DOHH2 (cell line): ENCODE measurements around the gene KIF13A.

Experiments
- H3F3A ChIP-seq: fragments of 200-600 bp; sonication (generic), shearing (Covaris generic); 2 replicates; pipeline ENCODE4 v1.6.0; 2016; ENCODE audit warnings: antibody characterized with exemption, mild to moderate bottlenecking; ENCODE audit not compliant: control insufficient read depth, insufficient read depth
- H3K27ac ChIP-seq: fragments of 200-600 bp; sonication (generic); 2 replicates; pipeline ENCODE4 v1.5.1; 2014; ENCODE audit warnings: low read depth, mild to moderate bottlenecking, low read length, moderate library complexity
- H3K27me3 ChIP-seq: fragments of 200-600 bp; sonication (generic); 2 replicates; pipeline ENCODE4 v1.6.1; 2014; ENCODE audit warnings: mild to moderate bottlenecking, low read length, mixed read lengths; ENCODE audit not compliant: control insufficient read depth
- H3K36me3 ChIP-seq: fragments of 200-600 bp; sonication (generic); 2 replicates; pipeline ENCODE4 v1.6.1; 2014; ENCODE audit warnings: mild to moderate bottlenecking, low read length, moderate library complexity, mixed read lengths; ENCODE audit not compliant: control insufficient read depth
- H3K4me1 ChIP-seq: fragments of 200-600 bp; sonication (generic); 2 replicates; pipeline ENCODE4 v1.6.1; 2014; ENCODE audit warnings: mild to moderate bottlenecking, low read length, mixed read lengths; ENCODE audit not compliant: control insufficient read depth
- H3K4me2 ChIP-seq: fragments of 200-600 bp; sonication (generic); 2 replicates; pipeline ENCODE4 v1.6.0; 2014; ENCODE audit warnings: mild to moderate bottlenecking, low read length, moderate library complexity
- H3K4me3 ChIP-seq: fragments of 200-600 bp; sonication (generic); 2 replicates; pipeline ENCODE4 v1.5.1; 2014; ENCODE audit warnings: mild to moderate bottlenecking, low read length, mixed read lengths
- H3K79me2 ChIP-seq: fragments of 200-600 bp; sonication (generic); 2 replicates; pipeline ENCODE4 v1.6.1; 2014; ENCODE audit warnings: mild to moderate bottlenecking, low read length, mixed read lengths; ENCODE audit not compliant: control insufficient read depth
- H3K9me2 ChIP-seq: fragments of 200-600 bp; sonication (generic); replicated peaks from 2 replicates; pipeline ENCODE4 v1.6.1; 2014; ENCODE audit warnings: mild to moderate bottlenecking, low read length, mixed read lengths; ENCODE audit not compliant: control insufficient read depth
- H3K9me3 ChIP-seq: fragments of 200-600 bp; sonication (generic); 2 replicates; pipeline ENCODE4 v1.6.1; 2014; ENCODE audit warnings: antibody characterized with exemption, low read length, mixed read lengths; ENCODE audit not compliant: control insufficient read depth, insufficient read depth
- H4K20me1 ChIP-seq: fragments of 200-600 bp; sonication (generic); 2 replicates; pipeline ENCODE4 v1.6.0; 2014; ENCODE audit warnings: low read depth, mild to moderate bottlenecking, antibody characterized with exemption, low read length, moderate library complexity; ENCODE audit not compliant: control insufficient read depth, insufficient read depth
- CTCF ChIP-seq: fragments of 200-600 bp; sonication (generic); IDR thresholded peaks from one replicate; pipeline ENCODE4 v1.5.1; 2014; ENCODE audit warnings: antibody characterized with exemption, mild to moderate bottlenecking, low read depth, low read length; ENCODE audit not compliant: poor library complexity, severe bottlenecking
- EZH2phosphoT487 ChIP-seq: fragments of 200-600 bp; sonication (generic); IDR thresholded peaks from 2 replicates; pipeline ENCODE4 v1.6.1; 2017; ENCODE audit warnings: borderline replicate concordance, mild to moderate bottlenecking, antibody characterized with exemption, low read length, moderate library complexity, mixed read lengths

Gene KIF13A

GRCh38 chr6:17879184-17879583 is 108.3 kb downstream of the KIF13A start:
- no peaks in the 10 kb centered on the region for H3K79me2 ChIP-seq
- no peaks in the 10 kb centered on the region for H4K20me1 ChIP-seq
- H3K36me3 ChIP-seq: no peaks in the 10 kb centered on the region
- no peaks in the 10 kb centered on the region for H3K9me2 ChIP-seq
- H3K4me3 ChIP-seq: no peak overlapping the region
- no peak overlapping the region for H3K4me2 ChIP-seq
- peaks cover 3% of the 10 kb centered on the region for H3K27me3 ChIP-seq
- no peaks in the 10 kb centered on the region for H3K4me1 ChIP-seq
- no peak overlapping the region for H3K27ac ChIP-seq
- no peak for TF ChIP-seq EZH2phosphoT487
- no peak for TF ChIP-seq CTCF
- H3F3A ChIP-seq: no peaks in the 10 kb centered on the region
- no peaks in the 10 kb centered on the region for H3K9me3 ChIP-seq

DNA sequence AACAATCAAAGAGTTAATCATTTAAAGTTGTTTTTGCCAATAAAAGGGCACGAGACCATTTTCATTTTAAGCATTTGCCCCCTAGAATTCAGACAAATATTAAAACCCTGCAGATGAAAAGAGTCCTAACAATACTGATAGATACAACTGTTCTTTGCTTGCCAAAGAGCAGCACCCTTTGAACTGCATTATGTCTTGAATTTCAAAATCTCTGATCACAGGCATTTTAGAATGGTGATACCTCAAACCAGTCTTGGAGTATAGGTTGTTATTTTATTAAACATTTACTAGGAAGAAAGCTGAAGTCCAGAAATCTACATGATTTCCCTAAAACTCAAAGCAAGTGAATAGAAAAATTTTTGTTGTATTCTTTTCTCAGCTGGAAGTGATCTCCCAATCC is 108.7 kb downstream of the KIF13A start:
- TF ChIP-seq CTCF: no peak
- TF ChIP-seq EZH2phosphoT487: no peak

DNA sequence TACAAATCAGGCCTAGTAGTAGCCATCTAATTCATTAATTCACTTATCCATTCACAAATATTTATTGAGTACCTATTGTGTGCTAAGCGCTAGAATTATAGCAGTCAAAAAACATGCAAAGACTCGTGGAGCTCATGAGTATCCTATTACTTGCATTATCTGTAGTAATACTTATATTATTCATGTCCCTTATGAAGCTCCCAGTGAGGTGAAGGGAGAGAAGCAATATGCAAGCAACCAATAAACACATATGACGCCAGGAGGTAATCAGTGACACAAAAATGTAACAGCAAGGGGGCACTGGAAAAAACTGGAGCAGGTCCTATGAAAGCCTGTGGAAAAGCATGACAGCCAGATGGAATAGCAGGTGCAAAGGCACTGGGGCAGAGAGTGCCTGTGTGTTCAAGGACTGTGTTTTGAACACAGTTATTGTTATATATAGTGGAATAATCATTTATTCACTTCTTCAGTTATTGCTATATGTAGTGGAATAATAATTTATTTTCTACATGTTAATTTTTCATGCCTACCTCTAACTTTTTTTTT is 109.5 kb downstream of the KIF13A start:
- Histone ChIP-seq H3K36me3 (no peaks in the 10 kb centered on the region), H3K27ac (no peak overlapping the region), H4K20me1 (no peaks in the 10 kb centered on the region), H3K9me2 (no peaks in the 10 kb centered on the region), H3K4me3 (no peak overlapping the region), H3F3A (no peaks in the 10 kb centered on the region), H3K9me3 (no peaks in the 10 kb centered on the region), H3K4me2 (no peak overlapping the region), H3K79me2 (no peaks in the 10 kb centered on the region), H3K4me1 (no peaks in the 10 kb centered on the region), H3K27me3 (no peaks in the 10 kb centered on the region)
- TF ChIP-seq EZH2phosphoT487: no peak

More for the DNA sequence above, 108.7 kb downstream of the KIF13A start:
- Histone ChIP-seq H3K4me1 (no peaks in the 10 kb centered on the region), H3K4me3 (no peak overlapping the region), H3K4me2 (no peak overlapping the region), H3K27me3 (no peaks in the 10 kb centered on the region), H3K27ac (no peak overlapping the region), H3K36me3 (no peaks in the 10 kb centered on the region), H3F3A (no peaks in the 10 kb centered on the region), H4K20me1 (no peaks in the 10 kb centered on the region), H3K79me2 (no peaks in the 10 kb centered on the region), H3K9me2 (no peaks in the 10 kb centered on the region), H3K9me3 (no peaks in the 10 kb centered on the region)

GRCh38 chr6:17877196-17877894 is 110.1 kb downstream of the KIF13A start:
- Histone ChIP-seq H3K27me3 (no peaks in the 10 kb centered on the region), H3K4me1 (no peaks in the 10 kb centered on the region), H3K9me2 (no peaks in the 10 kb centered on the region), H3K79me2 (no peaks in the 10 kb centered on the region), H3F3A (no peaks in the 10 kb centered on the region), H3K9me3 (no peaks in the 10 kb centered on the region), H3K4me3 (no peak overlapping the region), H3K36me3 (no peaks in the 10 kb centered on the region), H4K20me1 (no peaks in the 10 kb centered on the region), H3K4me2 (no peak overlapping the region), H3K27ac (no peak overlapping the region)
- TF ChIP-seq CTCF: no peak
- TF ChIP-seq EZH2phosphoT487: no peak
